ENCODE measurements around the gene MYO16.

DNA sequence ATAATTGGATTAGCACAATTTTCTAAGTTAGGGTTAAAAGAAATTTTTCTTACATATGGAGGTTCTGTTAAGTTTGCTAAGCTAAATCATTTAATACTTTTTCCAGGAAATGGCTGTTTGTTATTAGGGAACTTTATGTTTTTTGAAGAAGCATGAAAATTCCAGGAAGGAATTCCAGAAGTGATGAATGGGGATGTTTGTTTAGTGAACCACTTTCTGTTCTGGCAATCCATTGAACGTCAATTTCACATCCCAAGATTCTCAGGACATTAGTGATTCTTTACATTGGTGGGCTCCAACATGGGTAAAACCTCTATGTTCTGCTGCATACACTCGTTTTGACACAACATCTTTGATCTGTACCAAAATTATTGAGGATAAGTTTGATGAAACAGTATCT lies 622.5 kb downstream of the MYO16 start:
- TF ChIP-seq YY1 (IDR thresholded peaks at IDR 0.05; ENCODE audit: insufficient read depth, insufficient read length) (no peak), SUZ12 (IDR thresholded peaks at IDR 0.05; ENCODE audit: extremely low read depth, insufficient read depth, insufficient read length) (no peak), ZNF274 (IDR thresholded peaks at IDR 0.05; ENCODE audit: low read depth, low read length) (no peak)
